CD4-positive, alpha-beta T cell treated with Interleukin-21 for 1 hour (primary cell): Measurements from ENCODE around the gene BAG5.

Source experiments
- DNase-seq: peaks from one replicate; pipeline ENCODE4 v3.0.0-alpha.2; 2020

BAG5 gene

GRCh38 chr14:103563844-103564505 is 1.5 kb upstream of the BAG5 start:
- no peak for DNase-seq

GRCh38 chr14:103563226-103563620 is 766 bp upstream of the BAG5 start:
- no peak for DNase-seq

- no peak for DNase-seq
Observed at GRCh38 chr14:103562179-103562428, 353 bp downstream of the BAG5 start.

- DNase-seq = peak; percentile 42
Observed at GRCh38 chr14:103561381-103562178, 877 bp downstream of the BAG5 start.

GRCh38 chr14:103560691-103561090 is 1.8 kb downstream of the BAG5 start:
- DNase-seq = no peak

GRCh38 chr14:103559766-103560165 is 2.7 kb downstream of the BAG5 start:
- DNase-seq = no peak

GRCh38 chr14:103558071-103558882 is 4.2 kb downstream of the BAG5 start:
- DNase-seq = no peak

- DNase-seq = no peak
Observed at GRCh38 chr14:103556946-103557758, 5.3 kb downstream of the BAG5 start.

- DNase-seq = no peak
Observed at GRCh38 chr14:103555559-103556337, 6.7 kb downstream of the BAG5 start.

- no peak for DNase-seq
Observed at GRCh38 chr14:103552846-103553210, 9.6 kb downstream of the BAG5 start.

- DNase-seq = no peak
Observed at GRCh38 chr14:103552011-103552845, 10.2 kb downstream of the BAG5 start.

GRCh38 chr14:103551338-103551762 is 11.1 kb downstream of the BAG5 start:
- no peak for DNase-seq

- no peak for DNase-seq
Observed at GRCh38 chr14:103550451-103551337, 11.8 kb downstream of the BAG5 start.

- DNase-seq = no peak
Observed at GRCh38 chr14:103549361-103550311, 12.8 kb downstream of the BAG5 start.

- DNase-seq = no peak
Observed at GRCh38 chr14:103548463-103549351, 13.8 kb downstream of the BAG5 start.

- DNase-seq = no peak
Observed at GRCh38 chr14:103547941-103548462, 14.5 kb downstream of the BAG5 start.

GRCh38 chr14:103547455-103547940 is 15.0 kb downstream of the BAG5 start:
- no peak for DNase-seq
